ENCODE measurements around the gene FGF14. TPM values are rescaled to one million over a fixed set of nuclear protein-coding genes. Genes with fewer than 3 reads are reported as not detected.

FGF14 gene
- total RNA-seq, 1 donor from 2014 or later = 2.0 TPM

DNA sequence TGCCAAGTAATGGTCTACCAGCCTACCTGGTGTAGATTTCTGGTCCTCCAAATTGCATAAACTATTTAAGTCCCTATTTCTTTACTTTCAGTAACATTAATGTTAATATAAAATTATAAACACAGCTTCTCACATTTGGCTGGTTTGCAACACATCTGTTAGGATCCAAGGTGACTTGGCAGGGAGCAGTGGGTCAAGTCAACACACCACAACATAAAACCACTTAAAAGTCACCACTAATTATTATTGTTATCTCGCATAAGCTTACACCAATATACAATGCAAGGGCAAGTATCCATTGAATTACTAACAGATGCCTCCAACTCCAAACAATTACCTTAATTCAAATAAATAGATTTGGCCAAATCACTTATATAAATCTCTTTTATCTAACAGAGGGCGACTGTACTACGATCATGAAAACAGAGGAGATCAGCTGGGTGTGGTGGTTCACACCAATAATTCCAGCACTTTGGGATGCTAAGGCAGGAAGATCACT is 74.7 kb downstream of the FGF14 start:
- Histone ChIP-seq H3K36me3 (no peaks in the 10 kb centered on the region), H3K27ac (no peak overlapping the region), H3K27me3 (no peaks in the 10 kb centered on the region), H3K9me3 (no peaks in the 10 kb centered on the region), H3K4me3 (no peak overlapping the region), H3K4me1 (no peaks in the 10 kb centered on the region)
- no peak for ATAC-seq
- no peak for DNase-seq
- TF ChIP-seq, protein P1, sequence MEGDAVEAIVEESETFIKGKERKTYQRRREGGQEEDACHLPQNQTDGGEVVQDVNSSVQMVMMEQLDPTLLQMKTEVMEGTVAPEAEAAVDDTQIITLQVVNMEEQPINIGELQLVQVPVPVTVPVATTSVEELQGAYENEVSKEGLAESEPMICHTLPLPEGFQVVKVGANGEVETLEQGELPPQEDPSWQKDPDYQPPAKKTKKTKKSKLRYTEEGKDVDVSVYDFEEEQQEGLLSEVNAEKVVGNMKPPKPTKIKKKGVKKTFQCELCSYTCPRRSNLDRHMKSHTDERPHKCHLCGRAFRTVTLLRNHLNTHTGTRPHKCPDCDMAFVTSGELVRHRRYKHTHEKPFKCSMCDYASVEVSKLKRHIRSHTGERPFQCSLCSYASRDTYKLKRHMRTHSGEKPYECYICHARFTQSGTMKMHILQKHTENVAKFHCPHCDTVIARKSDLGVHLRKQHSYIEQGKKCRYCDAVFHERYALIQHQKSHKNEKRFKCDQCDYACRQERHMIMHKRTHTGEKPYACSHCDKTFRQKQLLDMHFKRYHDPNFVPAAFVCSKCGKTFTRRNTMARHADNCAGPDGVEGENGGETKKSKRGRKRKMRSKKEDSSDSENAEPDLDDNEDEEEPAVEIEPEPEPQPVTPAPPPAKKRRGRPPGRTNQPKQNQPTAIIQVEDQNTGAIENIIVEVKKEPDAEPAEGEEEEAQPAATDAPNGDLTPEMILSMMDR (IDR thresholded peaks at IDR 0.05) = no peak
- intact Hi-C loops (cut with DNase I) = no loop called here

DNA sequence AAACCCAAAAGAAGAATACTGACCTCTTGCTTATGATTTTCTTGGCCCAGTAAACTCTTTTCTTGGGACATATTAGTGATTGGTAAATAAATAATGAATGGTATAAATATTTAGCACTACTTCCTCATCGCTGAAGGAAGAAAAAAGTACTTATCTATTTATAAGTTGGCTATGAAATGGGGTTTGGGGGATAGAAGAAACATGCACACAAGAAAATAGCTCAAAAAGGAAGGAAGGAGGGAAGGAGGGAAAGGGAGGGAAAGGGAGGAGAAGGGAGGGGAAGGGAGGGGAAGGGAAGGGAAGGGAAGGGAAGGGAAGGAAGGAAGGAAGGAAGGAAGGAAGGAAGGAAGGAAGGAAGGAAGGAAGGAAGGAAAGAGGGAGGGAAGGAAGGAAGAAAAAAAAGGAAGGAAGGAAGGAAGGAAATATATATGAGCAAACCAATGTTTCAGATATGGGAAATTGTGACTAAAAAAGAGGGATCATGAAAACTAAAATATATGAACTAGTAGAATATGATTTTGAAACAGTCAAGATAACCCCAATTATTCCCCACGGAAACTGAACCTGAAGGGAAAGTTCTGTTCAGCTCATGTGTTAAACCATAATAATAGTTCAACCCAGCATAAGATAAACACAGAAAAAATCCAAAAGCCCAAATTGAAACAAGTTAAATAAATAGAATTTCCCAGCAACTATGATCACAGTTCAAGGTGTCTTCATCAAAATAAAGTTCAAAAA is 75.3 kb downstream of the FGF14 start:
- Histone ChIP-seq H3K36me3 (no peaks in the 10 kb centered on the region), H3K4me3 (no peak overlapping the region), H3K27me3 (no peaks in the 10 kb centered on the region), H3K27ac (no peak overlapping the region), H3K4me1 (no peaks in the 10 kb centered on the region), H3K9me3 (no peaks in the 10 kb centered on the region)
- ATAC-seq (no peak), DNase-seq (no peak)
- TF ChIP-seq, protein P1 (IDR thresholded peaks at IDR 0.05) = no peak
- intact Hi-C loops (cut with DNase I) = no loop called here

DNA sequence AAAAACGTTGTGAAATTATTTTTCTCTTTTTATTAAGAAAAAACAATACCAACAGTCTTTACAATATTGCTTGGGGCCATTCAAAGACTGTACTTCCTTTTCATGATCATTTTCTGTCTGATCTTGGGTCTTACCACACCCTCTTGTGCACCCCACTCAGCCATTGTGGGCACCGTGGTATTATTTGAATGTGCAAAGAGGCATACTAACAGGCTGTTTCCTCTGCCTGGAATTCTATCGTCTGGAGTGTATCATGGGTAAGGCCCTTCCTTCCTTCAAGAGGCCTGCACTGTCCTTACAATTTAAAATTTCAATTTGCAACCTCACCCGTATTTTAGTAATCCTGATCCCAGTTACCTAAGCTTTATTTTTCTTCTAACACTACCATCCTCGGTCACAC is 76.5 kb downstream of the FGF14 start:
- intact Hi-C loops (cut with DNase I) = no loop called here
- Histone ChIP-seq H3K4me1 (no peaks in the 10 kb centered on the region), H3K36me3 (no peaks in the 10 kb centered on the region), H3K27me3 (no peaks in the 10 kb centered on the region), H3K9me3 (no peaks in the 10 kb centered on the region), H3K4me3 (no peak overlapping the region), H3K27ac (no peak overlapping the region)
- ATAC-seq = no peak
- TF ChIP-seq, protein P1 (IDR thresholded peaks at IDR 0.05) = no peak
- no peak for DNase-seq

DNA sequence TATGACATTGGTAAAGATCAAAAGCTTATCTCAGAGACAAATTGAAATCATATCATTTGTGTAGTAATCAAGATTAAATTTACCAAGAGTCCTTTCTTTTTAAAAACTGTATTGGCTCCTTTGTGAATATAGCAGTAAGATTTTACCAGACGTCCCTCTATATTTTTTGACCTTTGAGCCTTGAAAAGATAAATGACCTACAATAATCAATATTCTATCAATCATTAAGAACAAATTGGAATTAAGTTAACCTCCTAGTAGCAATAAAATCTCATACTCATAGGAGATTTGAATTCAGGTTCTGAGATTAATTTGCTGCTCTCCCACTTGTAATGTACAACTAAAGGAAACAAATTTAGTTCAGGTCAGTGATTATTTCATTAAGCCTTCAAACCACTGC is 78.3 kb downstream of the FGF14 start:
- intact Hi-C loops (cut with DNase I) = no loop called here
- TF ChIP-seq, protein P1 (IDR thresholded peaks at IDR 0.05) = no peak
- Histone ChIP-seq H3K36me3 (no peaks in the 10 kb centered on the region), H3K27me3 (no peaks in the 10 kb centered on the region), H3K9me3 (no peaks in the 10 kb centered on the region), H3K4me1 (no peaks in the 10 kb centered on the region), H3K27ac (no peak overlapping the region), H3K4me3 (no peak overlapping the region)
- DNase-seq (no peak), ATAC-seq (no peak)

DNA sequence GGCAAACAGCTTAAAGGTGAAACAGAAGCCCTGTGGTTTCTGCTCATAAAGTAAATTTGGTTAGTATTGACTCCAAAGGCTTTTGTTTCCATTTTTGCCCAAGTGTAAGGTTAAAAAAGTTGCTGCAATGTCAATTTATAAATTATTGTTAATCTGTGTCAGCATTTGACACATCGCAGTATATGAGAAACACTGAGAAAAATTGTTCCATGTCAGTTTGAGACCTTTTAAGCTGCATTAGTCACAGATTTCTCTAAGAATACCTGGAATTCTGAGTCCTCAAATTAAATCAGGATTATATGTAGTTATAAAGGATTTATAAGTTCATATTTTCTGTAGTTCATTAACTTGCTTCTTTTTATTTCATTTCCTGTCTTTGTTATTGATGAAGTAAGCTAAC is 78.8 kb downstream of the FGF14 start:
- peaks cover 3% of the 10 kb centered on the region for H3K4me1 ChIP-seq
- no peak overlapping the region for H3K27ac ChIP-seq
- intact Hi-C loops (cut with DNase I) = no loop called here
- TF ChIP-seq, protein P1 (IDR thresholded peaks at IDR 0.05) = no peak
- H3K36me3 ChIP-seq = no peaks in the 10 kb centered on the region
- DNase-seq (no peak), ATAC-seq (no peak)
- no peaks in the 10 kb centered on the region for H3K27me3 ChIP-seq
- no peaks in the 10 kb centered on the region for H3K9me3 ChIP-seq
- no peak overlapping the region for H3K4me3 ChIP-seq
